Naive B cell (primary cell): ENCODE measurements around the gene BAZ1A. TPM values are rescaled to one million over a fixed set of nuclear protein-coding genes. Genes with fewer than 3 reads are reported as not detected.

Experiments
- ATAC-seq, 2 donors: fragments of 150-1000 bp; cut with Tn5 transposase; 2 replicates each; pipeline ENCODE4 v1.10.0; 2021; ENCODE audit warnings: low read depth in 2 of 2, mild to moderate bottlenecking in 2 of 2, moderate library complexity in 2 of 2
- DNase-seq: peaks from one replicate; pipeline ENCODE4 v3.0.0; 2022
- H3K27ac Mint-ChIP-seq, 6 donors: one replicate each; pipeline ENCODE4 v1.8.0; 2020 to 2022; ENCODE audit warnings: mild to moderate bottlenecking in 6 of 6, mixed read lengths in 6 of 6, moderate library complexity in 5 of 6, inconsistent platforms in 2 of 6
- H3K27me3 Mint-ChIP-seq, 3 donors: one replicate each; pipeline ENCODE4 v1.8.0; 2021 to 2022; ENCODE audit warnings: mixed read lengths in 3 of 3, mild to moderate bottlenecking in 1 of 3
- H3K36me3 Mint-ChIP-seq, 2 donors: one replicate each; pipeline ENCODE4 v1.8.0; 2020 to 2022; ENCODE audit warnings: mixed read lengths in 2 of 2, inconsistent platforms in 1 of 2, mild to moderate bottlenecking in 1 of 2
- H3K4me1 Mint-ChIP-seq, 3 donors: one replicate each; pipeline ENCODE4 v1.8.0; 2020 to 2022; ENCODE audit warnings: mixed read lengths in 3 of 3, inconsistent platforms in 1 of 3, mild to moderate bottlenecking in 1 of 3, moderate library complexity in 1 of 3
- H3K4me3 Mint-ChIP-seq, 8 donors: one replicate each; pipeline ENCODE4 v1.8.0; 2020 to 2022; ENCODE audit warnings: mild to moderate bottlenecking in 8 of 8, mixed read lengths in 8 of 8, moderate library complexity in 8 of 8, inconsistent platforms in 2 of 8
- H3K9me3 Mint-ChIP-seq, 7 donors: one replicate each; pipeline ENCODE4 v1.8.0; 2020 to 2022; ENCODE audit warnings: mixed read lengths in 7 of 7, mild to moderate bottlenecking in 5 of 7, inconsistent platforms in 2 of 7, moderate library complexity in 1 of 7
- polyA plus RNA-seq, 6 donors: library from polyadenylated mRNA; unstranded; fragments of 300-500 nt; fragmentation: Illumina TruSeq; gene quantifications; one replicate each; pipeline ENCODE4 v1.2.3, GENCODE V29; 2021; ENCODE audit warnings: low read depth in 6 of 6

The BAZ1A gene
- polyA plus RNA-seq, 6 donors from 2014 or later: 6.0 to 23.8 (median 12.4) TPM

- Mint-ChIP-seq H3K9me3 (no peaks in the 10 kb centered on the region), H3K4me3 (peak overlapping the region; percentile 92 to 100 (median 98)), H3K36me3 (peaks cover 0 to 8% of the 10 kb centered on the region in 2 donors), H3K27ac (peak overlapping the region; percentile 87 to 100 (median 97)), H3K27me3 (no peaks in the 10 kb centered on the region), H3K4me1 (peaks cover 18 to 48% (median 24%) of the 10 kb centered on the region in 3 donors)
- ATAC-seq: peak; percentile 42 to 44
- DNase-seq: peak; percentile 58
These were observed 652 bp downstream of the BAZ1A start for GRCh38 chr14:34874386-34875030.

DNA sequence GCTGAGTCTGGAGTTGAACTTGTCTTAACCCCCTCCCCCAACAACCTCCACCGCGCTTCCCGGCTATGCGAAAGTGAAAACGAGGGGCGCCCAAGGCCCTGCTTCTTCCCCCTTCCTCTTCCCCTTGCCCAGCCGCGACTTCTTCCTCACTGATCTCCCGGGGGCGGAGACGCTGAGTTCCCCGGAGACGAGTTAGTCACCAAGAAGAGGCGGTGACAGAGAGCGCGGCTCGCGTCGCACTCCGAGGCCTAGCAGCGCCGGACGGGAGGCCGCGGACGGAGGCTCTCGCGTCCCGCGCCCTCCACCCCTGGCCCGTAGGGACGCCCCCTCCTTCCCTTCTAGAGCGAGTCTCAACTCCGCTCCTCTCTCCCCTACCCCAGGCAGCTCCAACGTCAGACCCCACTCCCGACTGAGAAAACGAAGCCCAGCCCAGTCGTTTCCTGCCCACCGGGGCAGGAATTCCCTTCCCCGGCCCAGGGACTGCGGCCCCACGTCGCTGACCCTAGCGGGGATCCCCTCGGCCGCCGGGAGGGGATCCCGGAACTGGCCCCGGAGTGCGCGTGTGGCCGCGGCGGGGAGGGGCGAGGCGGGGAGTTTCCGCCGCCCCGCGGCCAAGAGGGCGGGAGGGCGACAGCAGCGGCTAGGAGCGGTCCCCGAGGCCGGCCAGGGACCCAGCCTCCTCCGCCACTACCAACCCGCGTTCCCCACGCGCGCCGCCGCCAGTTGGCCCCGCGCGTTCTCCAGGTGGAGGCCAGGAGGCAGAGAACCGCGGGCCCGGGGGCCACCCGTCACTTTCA lies 1.4 kb downstream of the BAZ1A start:
- peak overlapping the region; percentile 93 to 100 (median 99) for H3K27ac Mint-ChIP-seq
- ATAC-seq (peak; percentile 67), DNase-seq (peak; percentile 93)
- no peaks in the 10 kb centered on the region for H3K27me3 Mint-ChIP-seq
- no peaks in the 10 kb centered on the region for H3K9me3 Mint-ChIP-seq
- peaks cover 0 to 8% of the 10 kb centered on the region in 2 donors for H3K36me3 Mint-ChIP-seq
- peaks cover 25 to 48% (median 28%) of the 10 kb centered on the region in 3 donors for H3K4me1 Mint-ChIP-seq
- H3K4me3 Mint-ChIP-seq: peak overlapping the region; percentile 88 to 100 (median 98)

GRCh38 chr14:34872822-34873588 lies 2.2 kb downstream of the BAZ1A start:
- no peak for DNase-seq
- Mint-ChIP-seq H3K36me3 (peaks cover 0 to 8% of the 10 kb centered on the region in 2 donors), H3K4me3 (peak overlapping the region; percentile 88 to 100 (median 98)), H3K27ac (peak overlapping the region; percentile 93 to 100 (median 99)), H3K27me3 (no peaks in the 10 kb centered on the region), H3K9me3 (no peaks in the 10 kb centered on the region), H3K4me1 (peaks cover 32 to 52% (median 32%) of the 10 kb centered on the region in 3 donors)
- ATAC-seq: peak in 1 of 2 donors; percentile 0

DNA sequence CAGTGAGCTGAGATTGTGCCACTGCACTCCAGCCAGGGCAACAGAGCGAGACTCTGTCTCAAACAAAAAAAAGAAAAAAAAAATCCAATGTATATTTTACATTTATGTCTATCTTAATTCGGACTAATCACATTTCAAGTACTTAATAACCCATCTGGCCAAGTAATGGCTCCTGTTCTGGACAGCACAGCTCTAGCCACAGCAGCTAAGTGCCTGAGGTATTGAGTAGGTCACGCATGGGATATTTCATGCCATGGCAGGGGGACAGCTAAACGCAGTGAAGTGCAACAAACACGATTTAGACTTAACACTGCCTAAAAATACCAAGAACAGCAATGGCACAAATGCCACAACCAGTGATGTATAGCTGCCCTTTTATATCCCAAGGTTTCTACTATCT lies 8.0 kb downstream of the BAZ1A start:
- no peak for ATAC-seq
- Mint-ChIP-seq H3K4me3 (no peak overlapping the region), H3K27ac (peak overlapping the region in 1 of 6 donors; percentile 11), H3K36me3 (no peaks in the 10 kb centered on the region), H3K9me3 (no peaks in the 10 kb centered on the region), H3K27me3 (no peaks in the 10 kb centered on the region), H3K4me1 (peaks cover 30 to 49% (median 43%) of the 10 kb centered on the region in 3 donors)
- no peak for DNase-seq

GRCh38 chr14:34865889-34866574 lies 9.1 kb downstream of the BAZ1A start:
- no peaks in the 10 kb centered on the region for H3K9me3 Mint-ChIP-seq
- H3K4me1 Mint-ChIP-seq: peaks cover 29 to 38% (median 38%) of the 10 kb centered on the region in 3 donors
- H3K27ac Mint-ChIP-seq: peak overlapping the region in 3 of 6 donors; percentile 59 to 67 (median 63)
- ATAC-seq: no peak
- H3K27me3 Mint-ChIP-seq: no peaks in the 10 kb centered on the region
- no peak for DNase-seq
- peaks cover 0 to 4% of the 10 kb centered on the region in 2 donors for H3K36me3 Mint-ChIP-seq
- no peak overlapping the region for H3K4me3 Mint-ChIP-seq

DNA sequence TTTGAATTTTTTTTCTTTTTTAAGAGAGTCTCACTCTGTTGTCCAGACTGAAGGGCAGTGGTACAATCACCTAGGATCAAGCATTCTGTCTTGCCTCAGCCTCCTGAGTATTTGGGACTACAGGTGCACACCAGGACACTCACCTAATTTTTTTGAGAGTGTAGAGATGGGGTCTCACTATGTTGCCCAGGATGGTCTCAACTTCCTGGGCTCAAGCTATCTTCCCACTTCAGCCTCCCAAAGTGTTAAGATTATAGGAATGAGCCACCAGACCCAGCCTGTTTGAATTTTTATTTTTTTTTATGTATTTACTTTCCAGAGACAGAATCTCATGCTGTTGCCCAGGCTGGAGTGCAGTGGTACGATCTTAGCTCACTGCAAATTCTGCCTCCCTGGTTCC lies 11.3 kb downstream of the BAZ1A start:
- Mint-ChIP-seq H3K27ac (peak overlapping the region in 1 of 6 donors; percentile 21), H3K9me3 (no peaks in the 10 kb centered on the region), H3K4me1 (peaks cover 17 to 26% (median 25%) of the 10 kb centered on the region in 3 donors), H3K36me3 (peaks cover 0 to 5% of the 10 kb centered on the region in 2 donors), H3K4me3 (no peak overlapping the region), H3K27me3 (no peaks in the 10 kb centered on the region)
- DNase-seq: no peak
- no peak for ATAC-seq

GRCh38 chr14:34858765-34859164 lies 16.4 kb downstream of the BAZ1A start:
- Mint-ChIP-seq H3K9me3 (no peaks in the 10 kb centered on the region), H3K27me3 (no peaks in the 10 kb centered on the region), H3K36me3 (peaks cover 11 to 17% of the 10 kb centered on the region in 2 donors), H3K4me1 (peaks cover 9 to 18% (median 11%) of the 10 kb centered on the region in 3 donors), H3K27ac (peak overlapping the region in 3 of 6 donors; percentile 2 to 86 (median 56)), H3K4me3 (no peak overlapping the region)
- DNase-seq: no peak
- ATAC-seq: no peak

- Mint-ChIP-seq H3K36me3 (peaks cover 11 to 17% of the 10 kb centered on the region in 2 donors), H3K27me3 (no peaks in the 10 kb centered on the region), H3K9me3 (no peaks in the 10 kb centered on the region), H3K4me1 (peaks cover 9 to 18% (median 11%) of the 10 kb centered on the region in 3 donors), H3K4me3 (peak overlapping the region in 2 of 8 donors; percentile 22 to 74), H3K27ac (peak overlapping the region; percentile 46 to 93 (median 68))
- DNase-seq (no peak), ATAC-seq (peak; percentile 59 to 71)
These were observed 17.3 kb downstream of the BAZ1A start for GRCh38 chr14:34857689-34858449.

GRCh38 chr14:34853041-34853440 lies 22.1 kb downstream of the BAZ1A start:
- no peak for ATAC-seq
- Mint-ChIP-seq H3K27me3 (no peaks in the 10 kb centered on the region), H3K4me1 (peaks cover 9 to 17% (median 11%) of the 10 kb centered on the region in 3 donors), H3K9me3 (no peaks in the 10 kb centered on the region), H3K27ac (peak overlapping the region in 4 of 6 donors; percentile 11 to 62 (median 22)), H3K4me3 (no peak overlapping the region), H3K36me3 (peaks cover 10 to 11% of the 10 kb centered on the region in 2 donors)
- no peak for DNase-seq

DNA sequence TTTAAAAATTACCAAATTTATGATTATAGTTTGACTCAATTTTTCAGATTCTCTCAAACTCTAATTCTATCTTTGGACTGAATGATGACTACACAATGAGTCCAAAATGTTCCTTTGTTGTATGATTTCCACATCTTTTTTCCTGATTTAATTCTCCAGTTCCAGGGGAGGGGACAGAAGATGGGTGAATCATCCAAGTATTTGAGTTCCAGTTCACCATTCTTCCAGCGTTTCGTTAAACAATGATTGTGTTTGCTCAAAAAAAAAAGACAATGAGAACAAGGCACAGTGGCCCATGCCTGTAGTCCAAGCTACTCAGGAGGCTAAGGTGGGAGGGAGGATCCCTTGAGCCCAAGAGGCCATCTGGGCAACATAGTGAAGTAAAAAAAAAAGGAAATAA lies 23.8 kb downstream of the BAZ1A start:
- H3K9me3 Mint-ChIP-seq: no peaks in the 10 kb centered on the region
- no peak overlapping the region for H3K4me3 Mint-ChIP-seq
- peaks cover 0 to 6% (median 2%) of the 10 kb centered on the region in 3 donors for H3K4me1 Mint-ChIP-seq
- ATAC-seq: no peak
- no peaks in the 10 kb centered on the region for H3K27me3 Mint-ChIP-seq
- H3K27ac Mint-ChIP-seq: peak overlapping the region in 1 of 6 donors; percentile 51
- peaks cover 0 to 4% of the 10 kb centered on the region in 2 donors for H3K36me3 Mint-ChIP-seq
- no peak for DNase-seq

DNA sequence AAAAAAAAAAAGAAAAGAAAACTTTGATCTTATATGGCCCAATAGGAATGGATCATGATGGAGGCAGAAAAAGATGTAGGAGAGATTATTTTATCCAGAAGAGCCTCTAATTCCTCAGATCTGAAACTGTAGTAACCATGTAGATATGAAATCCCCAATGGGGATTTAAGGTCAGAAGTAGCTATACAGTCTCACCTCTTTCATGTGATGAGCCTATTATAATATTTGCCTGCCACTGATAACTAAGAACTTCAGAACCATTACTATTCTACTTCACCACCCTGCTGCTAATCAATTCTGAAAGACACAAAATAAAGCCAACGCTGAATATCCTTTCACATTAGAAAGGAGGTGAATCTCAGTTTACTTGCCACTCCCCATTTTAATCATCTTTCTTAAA lies 29.3 kb downstream of the BAZ1A start:
- H3K27ac Mint-ChIP-seq: peak overlapping the region in 3 of 6 donors; percentile 4 to 76 (median 54)
- ATAC-seq (no peak), DNase-seq (no peak)
- H3K4me1 Mint-ChIP-seq: peaks cover 11 to 20% (median 14%) of the 10 kb centered on the region in 3 donors
- no peaks in the 10 kb centered on the region for H3K9me3 Mint-ChIP-seq
- H3K36me3 Mint-ChIP-seq: peaks cover 0 to 11% of the 10 kb centered on the region in 2 donors
- no peaks in the 10 kb centered on the region for H3K27me3 Mint-ChIP-seq
- H3K4me3 Mint-ChIP-seq: no peak overlapping the region

GRCh38 chr14:34843011-34843554 lies 32.1 kb downstream of the BAZ1A start:
- peaks cover 0 to 11% of the 10 kb centered on the region in 2 donors for H3K36me3 Mint-ChIP-seq
- no peaks in the 10 kb centered on the region for H3K9me3 Mint-ChIP-seq
- H3K27ac Mint-ChIP-seq: peak overlapping the region in 3 of 6 donors; percentile 7 to 64 (median 59)
- no peak for ATAC-seq
- H3K27me3 Mint-ChIP-seq: no peaks in the 10 kb centered on the region
- H3K4me1 Mint-ChIP-seq: peaks cover 14 to 21% (median 20%) of the 10 kb centered on the region in 3 donors
- H3K4me3 Mint-ChIP-seq: no peak overlapping the region
- DNase-seq: no peak
